ENCODE results near the gene XYLB.

The XYLB gene

GRCh38 chr3:38454884-38455638 lies 108.5 kb downstream of the XYLB start:
- DNase-seq (ENCODE audit: low read depth in 2 of 2), result no peak

GRCh38 chr3:38455639-38456430 lies 109.2 kb downstream of the XYLB start:
- DNase-seq (ENCODE audit: low read depth in 2 of 2), result no peak

GRCh38 chr3:38457111-38458003 lies 110.8 kb downstream of the XYLB start:
- no peak for DNase-seq (ENCODE audit: low read depth in 2 of 2)

- DNase-seq (ENCODE audit: low read depth in 2 of 2), result no peak
Measured at GRCh38 chr3:38458796-38459498, 112.4 kb downstream of the XYLB start.

- DNase-seq (ENCODE audit: low read depth in 2 of 2), result no peak
Measured at GRCh38 chr3:38459499-38460048, 113.0 kb downstream of the XYLB start.

GRCh38 chr3:38460377-38461270 lies 114.0 kb downstream of the XYLB start:
- DNase-seq (ENCODE audit: low read depth in 2 of 2), result no peak

All from stimulated activated CD4-positive, alpha-beta T cell treated with anti-CD3 and anti-CD28 coated beads, Interleukin-1b, Interleukin-23, amount 100 ng/mL, for 1 hour (primary cell).